ENCODE data around the gene RERE.

Gene RERE

DNA sequence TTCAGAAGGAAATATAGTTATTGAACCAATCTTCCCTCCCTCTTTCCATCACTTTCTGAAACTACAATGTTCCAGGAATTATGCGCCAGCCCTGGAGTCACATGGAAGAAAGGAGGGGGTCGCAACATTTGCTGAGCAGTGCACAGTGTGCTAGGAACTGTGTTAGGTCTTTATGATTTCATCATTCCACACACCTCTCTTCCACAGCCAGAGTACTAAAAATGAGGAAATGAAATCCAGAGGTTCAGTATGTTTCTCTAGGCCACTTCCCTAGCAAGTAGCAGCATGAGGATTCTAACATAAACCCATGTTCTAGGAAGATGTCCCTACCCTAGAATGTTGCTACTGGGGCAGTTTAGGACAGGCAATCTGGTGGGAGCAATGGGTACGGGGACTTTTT, 341.4 kb downstream of the RERE start:
- DNase-seq: no peak

DNA sequence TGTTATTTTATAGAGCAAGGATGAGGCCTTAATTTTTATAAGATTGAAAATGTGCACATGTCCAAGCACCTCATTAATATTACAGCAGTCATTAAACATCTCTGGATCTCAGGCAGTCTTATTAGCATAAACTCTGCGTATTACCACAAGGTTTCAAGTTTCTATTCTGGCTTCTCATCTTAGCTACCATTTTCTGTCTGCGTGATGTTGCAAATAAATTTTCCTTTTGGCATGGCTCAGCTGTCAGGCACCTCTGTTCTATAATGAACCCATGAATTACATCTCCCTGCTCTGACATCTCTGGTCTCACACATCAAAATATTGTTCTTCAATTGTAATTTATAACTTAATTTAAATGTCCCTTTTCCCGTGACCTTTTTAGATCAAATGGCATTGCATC, 343.1 kb downstream of the RERE start:
- DNase-seq: no peak

DNA sequence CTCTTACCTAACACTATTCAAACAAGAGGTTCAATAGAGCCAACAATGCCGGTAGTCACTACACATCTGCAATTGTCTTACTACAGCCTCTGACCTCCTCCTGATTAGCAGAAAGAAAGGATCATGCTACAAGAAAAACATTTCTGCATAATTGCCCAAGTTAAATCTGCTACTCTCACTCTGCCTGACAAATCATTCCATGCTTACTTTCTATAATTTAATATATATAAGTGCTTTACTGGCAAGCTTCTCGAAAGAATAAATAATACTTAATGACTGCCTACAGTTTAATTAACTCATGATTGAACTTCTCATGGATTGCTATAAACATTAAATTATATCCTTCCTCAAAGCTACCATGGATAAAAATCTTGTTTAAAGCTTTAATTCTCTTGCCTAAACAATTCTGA, 343.5 kb downstream of the RERE start:
- DNase-seq: no peak

DNA sequence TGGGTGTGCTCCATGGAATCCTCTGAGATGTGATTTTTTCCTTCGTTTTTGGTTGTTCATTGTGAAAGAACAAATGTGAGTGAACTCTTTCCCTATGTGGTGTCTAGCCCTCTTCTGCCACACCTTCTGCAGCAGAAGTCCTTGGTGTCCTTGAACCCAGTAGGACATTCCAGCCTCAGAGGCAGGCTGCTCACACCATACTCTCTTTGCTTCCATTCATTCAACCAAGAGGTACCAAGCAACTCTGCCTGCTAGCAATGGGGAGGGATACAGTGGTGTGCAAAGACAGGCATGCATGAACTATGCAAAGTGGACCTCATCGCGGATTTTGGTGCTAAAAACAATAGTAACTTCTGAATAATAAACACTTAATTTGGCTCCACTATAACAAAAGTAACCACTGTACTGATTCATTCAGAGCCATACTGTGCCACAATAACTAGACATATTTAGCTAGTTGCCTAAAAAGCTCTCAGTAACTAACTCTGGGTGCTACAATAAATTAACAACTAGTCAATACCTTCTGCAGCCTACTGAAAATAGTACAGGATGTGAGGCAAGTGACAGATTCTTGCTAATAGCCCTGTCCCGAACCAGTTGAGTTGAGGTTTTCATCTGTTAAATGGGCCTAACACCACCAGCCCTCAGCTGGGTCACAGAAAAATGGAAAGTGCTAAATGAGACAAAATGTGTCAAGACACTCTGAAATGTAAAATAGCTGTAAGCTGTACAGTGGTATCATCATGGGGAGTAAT, 344.1 kb downstream of the RERE start:
- no peak for DNase-seq

DNA sequence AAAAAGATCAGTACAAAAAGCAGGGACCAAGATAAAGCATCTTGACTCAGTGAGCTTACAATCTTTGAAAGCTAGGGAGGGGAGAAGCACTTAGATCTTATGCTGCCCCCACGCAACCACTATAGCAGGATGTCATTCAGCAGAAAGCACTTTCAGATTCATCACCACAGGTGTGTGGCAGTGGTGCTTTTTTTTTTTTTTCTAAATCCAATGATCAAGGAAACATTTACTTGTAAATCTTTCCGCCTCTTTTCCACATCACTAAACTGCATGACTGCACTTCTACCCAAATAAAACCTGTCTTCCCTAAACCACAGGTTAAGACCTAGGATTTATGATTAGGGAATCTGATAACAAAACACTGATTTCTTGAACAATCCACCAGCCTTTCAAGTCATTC, 344.8 kb downstream of the RERE start:
- DNase-seq: no peak

DNA sequence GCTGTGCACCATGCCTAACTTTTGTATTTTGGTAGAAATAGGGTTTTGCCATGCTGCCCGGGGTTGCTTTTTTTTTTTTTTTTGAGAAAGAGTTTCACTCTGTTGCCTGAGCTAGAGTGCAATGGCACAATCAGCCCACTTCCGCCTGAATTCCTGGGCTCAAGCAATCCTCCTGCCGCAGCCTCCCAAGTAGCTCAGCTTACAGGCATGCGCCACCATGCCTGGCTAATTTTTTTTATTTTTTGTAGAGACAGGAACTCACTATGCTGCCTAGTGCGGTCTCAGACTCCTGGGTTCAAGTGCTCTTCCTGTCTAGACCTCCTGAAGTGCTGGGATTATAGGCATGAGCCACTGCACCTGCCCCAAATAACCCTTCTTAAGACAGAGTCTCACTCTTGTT, 346.0 kb downstream of the RERE start:
- no peak for DNase-seq

DNA sequence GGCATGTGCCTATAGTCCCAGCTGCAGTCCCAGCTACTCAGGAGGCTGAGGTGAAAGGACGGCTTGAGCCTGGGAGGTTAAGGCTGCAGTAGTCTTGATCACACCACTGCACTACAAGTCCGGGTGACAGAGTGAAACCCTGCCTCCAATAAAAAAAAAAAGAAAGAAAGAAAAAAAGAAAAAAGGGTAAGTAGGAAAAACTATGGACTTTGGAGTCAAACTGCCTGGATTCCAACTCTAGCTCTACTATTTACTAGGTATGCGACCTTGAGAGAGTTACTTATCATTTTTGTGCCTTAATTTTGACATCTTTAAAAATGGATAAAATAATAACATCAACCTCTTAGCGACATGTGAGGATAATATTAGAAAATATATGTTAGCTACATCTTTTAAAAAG, 348.7 kb downstream of the RERE start:
- no peak for DNase-seq

DNA sequence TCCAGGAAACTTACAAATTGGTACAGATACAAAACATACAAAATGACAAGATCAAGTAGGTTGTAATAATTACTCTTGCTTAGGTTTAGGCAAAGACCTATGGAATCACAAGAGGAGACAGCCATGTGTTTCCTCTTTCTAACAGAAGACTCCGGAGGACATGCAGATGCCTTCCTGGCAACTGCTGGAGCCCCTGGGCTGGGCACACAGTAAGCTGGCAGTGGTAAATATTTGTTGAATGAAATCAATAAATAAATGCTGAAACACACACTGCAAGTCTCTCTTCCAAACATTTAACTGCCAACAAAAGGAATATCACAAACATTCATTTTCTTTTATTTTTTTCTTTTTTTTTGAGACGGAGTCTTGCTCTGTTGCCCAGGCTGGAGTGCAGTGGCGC, 350.1 kb downstream of the RERE start:
- no peak for DNase-seq

DNA sequence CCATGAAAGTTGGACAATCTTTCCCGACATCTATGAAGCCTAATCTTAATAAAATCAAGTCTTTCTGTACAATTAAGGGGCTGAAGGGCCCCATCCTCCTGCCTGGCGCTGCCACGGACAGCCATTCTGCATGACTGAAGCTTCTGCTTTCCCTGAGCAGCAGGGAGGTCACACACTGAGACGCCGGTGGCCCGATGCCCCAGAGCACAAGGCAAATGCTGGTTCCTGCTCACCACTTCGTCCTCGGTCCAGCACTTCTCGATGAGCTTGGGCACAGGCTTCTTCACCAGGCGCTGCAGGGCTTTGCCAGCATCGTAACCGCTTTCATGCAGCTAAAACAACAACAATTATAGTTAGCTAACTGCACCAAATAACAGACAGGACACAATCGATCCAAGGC, 351.7 kb downstream of the RERE start:
- DNase-seq: no peak

DNA sequence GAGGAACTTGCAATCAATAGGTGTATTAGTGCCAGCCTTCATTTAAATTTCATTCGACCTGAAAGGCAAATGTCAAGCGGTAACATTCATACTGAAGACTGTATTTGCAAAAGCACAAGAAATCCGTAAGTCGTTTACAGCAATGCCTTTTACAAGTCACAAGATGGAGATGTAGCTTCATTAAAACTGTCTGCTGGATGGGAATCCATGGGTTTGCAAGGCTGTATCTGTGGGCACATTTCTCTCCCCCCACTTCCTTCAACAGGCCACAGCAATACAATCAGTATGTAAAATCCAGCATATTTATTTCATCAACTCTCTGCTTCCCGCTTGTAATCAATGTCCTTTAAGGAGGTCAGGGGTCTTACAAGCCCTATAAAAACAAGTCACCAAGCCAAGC, 352.4 kb downstream of the RERE start:
- DNase-seq: no peak

DNA sequence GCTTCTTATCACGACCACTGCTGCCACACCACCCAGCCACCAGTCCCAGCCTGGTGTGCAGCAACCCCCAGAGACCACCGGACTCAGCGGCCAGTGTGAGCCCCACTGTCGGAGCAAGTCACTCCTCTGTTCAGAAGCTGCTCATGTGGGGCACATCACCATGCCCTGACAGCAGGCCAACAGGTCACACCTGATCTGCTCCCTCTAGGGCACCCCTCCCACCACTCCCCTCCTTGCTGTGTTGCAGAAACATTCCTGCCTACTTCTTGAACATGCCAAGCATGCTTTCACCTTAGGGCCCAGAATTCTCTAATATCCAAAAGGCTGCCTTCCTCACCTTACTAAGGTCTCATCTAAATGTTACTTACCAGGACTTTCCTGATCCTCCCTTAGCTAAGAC, 353.1 kb downstream of the RERE start:
- DNase-seq: no peak

DNA sequence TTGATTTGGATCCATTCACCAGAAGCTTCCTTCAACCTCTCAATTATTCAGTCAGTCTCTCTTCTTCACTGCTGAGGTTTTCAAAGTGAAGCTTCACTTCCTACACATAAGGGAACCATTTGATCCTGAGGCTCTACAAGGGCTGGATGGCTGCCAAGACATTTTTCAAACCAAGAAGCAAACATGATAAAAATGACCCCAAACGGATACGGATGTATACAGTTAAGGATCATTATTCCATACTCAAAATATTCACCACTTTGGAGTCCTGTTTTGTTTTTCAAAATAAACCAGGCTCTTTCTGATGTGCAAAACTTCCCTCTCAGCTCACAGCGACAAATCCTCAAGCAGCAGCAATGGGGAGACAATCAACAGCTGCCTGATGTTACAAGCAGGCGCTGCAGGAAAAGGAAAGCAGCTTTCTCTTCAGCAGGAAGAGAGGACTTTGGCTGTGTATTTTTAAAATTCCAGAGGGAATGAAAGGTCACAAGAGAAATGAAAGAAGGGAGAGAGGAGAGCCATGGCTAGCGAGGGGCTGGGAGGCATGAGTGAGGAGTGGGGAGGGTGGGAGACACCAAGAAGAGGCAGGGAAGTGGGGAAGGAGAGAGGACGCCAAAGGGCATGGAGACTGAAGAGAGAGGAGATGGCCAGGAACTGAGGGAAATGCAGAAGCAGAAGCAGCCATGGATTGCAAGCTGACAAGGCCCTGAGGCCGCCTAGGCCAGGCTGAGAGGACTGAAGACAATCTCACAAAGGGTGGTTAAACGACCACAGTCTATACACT, 354.1 kb downstream of the RERE start:
- peak; percentile 61 for DNase-seq

DNA sequence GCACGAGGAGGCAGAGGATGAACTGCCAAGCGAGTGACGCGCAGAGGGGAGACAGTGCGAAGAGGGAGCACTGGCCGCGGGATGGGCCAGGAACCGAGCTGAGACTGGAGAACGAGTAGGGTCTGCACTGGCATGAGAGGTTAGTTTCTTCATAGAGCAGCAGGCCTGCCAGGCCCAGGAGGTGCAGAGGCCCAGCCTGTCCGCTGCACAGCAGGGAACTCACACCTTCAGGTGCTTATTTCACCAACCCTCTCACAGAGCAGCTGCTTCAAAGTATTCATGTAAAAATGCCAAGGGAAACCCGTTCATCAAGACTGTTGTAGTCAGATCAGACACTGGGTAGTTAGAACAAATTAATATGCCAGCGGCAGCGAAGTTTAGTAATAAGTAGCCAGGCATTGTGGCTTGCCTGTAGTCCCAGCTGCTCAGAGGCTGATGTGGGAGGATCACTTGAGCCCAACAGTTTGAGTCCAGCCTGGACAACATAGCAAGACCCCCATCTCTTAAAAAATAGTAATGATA, 355.0 kb downstream of the RERE start:
- DNase-seq: no peak

DNA sequence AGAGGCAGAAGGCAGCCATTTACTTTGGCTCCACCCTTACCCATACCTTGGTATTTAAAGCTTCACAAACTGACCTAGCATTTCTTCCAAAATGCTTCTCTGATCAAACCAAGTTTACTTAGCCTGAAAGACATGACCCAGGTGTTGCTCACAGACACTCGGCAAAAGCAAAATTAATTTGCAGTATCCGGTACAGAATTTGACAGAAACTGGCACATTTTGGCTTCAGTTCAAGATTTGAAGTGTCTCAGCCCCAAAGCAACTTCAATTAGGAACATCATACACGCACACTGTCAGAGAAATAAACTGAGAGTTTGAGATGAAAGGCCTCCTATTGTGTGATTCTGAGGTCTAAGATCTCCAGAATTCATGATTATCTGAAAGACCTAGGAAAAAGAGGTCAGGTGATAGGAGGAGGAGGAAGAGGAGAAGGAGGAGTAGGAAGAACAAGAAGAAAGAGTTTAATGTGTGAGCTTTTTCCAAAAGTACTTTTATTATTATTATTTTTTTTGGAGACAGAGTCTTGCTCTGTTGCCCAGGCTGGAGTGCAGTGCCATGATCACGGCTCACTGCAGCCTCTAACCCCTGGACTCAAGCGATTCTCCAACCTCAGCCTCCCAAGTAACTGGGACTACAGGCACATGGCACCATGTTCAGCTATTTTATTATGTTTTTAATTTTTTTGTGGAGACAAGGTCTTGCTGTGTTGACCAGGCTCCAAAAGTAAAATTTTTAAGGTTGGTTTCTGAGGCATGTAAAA, 355.9 kb downstream of the RERE start:
- DNase-seq: no peak

DNA sequence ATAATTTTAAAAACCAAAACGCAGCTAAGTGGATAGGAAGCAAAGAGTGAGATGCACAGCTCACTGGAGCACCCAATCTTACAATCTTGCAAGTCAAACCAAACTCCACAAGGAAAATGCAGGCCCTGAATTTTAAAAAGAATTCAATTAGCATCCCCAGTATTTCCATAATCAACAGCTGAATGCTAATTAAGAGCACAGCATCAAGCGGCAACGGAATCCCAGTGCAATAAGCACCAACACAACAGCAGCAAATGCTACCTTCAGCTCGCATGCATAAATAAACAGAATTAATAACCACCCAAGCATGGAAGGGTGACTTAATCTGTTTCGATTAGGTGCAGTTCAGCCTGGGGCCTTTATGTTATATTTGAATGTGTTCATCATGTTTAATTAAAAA, 356.7 kb downstream of the RERE start:
- DNase-seq: no peak

DNA sequence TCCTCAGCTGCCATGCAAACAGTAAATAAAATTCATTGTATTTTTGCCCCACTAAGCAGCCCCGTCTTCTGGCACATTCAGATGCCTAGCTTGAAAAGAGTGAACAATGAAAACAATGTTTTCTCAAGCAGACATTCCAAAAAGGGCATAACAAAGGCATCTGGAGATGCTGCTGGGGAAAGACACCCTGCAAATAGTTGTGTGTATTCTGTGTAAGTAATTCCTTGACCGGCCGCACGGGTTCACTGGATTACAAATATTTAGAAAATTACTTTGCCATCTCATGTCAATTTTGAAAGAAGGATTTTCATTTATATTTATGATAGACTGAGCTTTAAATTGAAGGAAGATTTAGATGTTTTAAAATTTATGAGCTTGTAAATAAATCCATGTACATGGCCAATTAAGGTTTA, 357.3 kb downstream of the RERE start:
- no peak for DNase-seq

DNA sequence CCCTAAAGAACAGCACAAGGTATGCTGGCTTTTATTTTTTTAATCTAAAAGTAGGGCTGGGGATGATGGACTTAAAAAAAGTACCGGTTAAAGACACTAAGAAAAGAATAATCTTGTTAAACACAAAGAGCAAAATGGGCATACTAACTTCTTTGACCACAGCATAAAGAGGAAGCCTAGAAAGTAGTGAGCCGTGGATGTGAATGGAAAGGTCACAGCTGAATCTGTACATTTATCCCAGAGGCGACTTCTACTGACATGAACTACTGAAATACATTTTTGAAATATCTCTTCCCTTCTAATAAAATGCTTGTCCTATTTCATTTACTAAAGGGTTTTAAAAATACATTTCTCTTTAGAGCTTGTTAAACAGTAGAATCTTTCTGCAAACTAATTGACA, 358.8 kb downstream of the RERE start:
- DNase-seq: no peak

DNA sequence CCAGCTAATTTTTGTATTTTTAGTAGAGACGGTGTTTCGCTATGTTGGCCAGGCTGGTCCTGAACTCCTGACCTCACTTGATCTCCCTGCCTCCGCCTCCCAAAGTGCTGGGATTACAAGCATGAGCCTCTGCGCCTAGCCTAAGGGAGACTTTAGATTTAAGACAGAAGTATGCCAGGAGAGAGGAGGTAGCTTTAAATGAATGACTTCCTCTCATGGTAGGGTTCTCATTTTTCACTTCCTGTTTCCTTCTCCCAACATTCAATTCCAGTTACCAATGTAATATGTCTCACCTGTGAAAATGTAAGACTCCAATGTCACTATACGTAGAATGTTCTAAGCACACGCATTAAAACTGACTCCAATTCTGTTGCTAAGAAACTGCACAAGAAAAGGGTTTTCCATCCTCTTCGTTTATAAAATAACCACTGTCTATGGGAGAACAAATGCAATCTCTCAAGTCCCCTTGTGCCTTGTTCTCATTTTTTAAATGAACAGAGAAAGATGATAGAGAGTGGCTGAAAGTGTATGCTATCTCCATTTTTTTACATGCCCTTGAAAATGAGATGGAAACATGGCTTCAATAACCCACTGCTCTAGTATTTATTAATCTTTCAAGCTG, 359.6 kb downstream of the RERE start:
- DNase-seq: no peak

DNA sequence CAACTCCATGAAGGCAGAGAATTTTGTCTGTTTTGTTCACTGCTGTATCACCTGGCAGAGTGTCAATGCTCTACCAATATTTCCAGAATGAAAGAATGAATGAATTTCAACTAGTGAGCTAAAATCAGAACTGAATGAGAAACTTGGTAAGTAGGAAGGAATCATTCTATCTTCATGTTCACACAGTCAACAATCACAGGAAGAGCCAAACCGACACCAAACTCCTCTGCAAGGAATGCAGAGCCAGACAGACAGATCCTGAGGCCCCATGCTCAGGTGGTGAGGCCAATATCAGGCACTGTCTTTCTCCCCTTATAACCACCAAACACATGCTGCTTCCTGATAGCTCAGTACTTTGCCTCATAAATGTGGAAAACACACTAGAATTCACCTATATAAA, 360.4 kb downstream of the RERE start:
- no peak for DNase-seq

DNA sequence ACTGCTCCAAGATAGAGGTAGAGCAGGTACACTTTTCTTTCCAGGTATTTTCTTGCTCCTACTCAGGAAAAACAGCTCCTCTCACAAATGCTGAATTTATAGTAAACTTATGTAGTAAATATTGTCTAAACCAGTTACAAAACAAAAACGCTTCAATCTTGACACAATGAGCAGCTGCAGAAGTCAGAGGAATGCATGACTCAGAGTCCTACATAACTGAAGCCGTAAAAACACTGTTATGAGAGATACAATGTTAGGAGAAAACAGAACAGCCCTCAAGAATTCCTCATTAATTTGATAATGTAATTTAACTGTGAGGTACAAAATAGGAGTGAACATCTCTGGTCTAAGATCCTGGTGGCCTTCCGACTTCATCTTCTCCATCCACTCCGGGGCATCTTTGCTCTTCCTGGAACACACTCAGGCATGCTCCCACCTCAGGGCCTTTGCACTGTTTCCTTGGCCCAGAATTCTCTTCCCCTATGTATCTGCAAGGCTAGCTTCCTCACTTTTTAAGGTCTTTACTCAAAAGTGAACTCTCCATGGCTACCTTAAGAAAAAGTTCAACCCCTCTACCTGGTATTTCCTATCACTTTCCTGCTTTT, 361.0 kb downstream of the RERE start:
- no peak for DNase-seq

DNA sequence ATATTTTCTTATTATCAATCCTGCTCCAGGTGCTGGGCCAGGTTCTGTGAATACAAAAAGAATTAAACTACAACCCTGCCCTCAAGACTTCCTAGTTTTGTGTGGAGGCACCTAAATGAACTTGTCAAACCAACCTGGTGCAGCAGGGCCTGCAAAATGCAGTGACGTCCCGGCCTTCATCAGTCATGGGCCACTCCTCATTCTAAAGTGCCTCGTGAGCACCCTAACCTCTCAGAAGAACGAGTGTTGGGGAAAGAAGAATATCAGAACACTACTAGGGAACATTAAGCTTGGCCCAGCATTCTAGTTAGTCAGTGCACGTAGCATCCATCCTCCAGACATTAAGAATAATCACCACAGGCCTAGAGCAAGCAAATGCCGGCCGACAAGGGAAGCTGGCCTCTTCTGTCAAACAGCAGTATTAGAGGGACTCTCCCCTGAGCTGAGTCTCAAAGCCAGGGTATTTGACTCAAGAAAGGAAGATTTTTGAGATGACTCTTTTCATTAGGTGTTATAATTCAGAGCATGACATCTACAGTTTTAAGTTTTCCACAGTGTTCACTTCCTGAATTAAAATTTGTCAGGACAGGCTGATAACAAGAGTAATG, 361.6 kb downstream of the RERE start:
- no peak for DNase-seq

DNA sequence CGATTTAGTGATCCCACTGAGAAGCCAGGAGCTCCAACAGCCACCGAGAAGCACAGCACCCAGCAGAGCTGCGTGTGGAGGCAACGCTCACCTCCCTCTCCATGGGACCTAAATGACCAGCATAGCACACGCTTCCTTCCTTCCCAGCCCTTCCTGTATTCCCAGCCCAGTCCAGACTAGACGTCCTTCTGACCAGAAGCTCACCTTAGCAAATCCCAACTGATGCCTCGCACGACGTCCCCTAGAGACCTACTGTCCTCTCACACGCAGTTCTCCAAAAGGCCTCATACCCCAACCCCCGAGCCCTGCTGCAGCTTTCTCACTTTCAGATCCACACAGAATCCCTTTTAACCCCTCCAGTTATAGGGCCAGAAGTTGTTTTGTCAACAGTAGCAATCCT, 367.1 kb downstream of the RERE start:
- no peak for DNase-seq
